Keratinocyte (primary cell): ENCODE measurements around the gene ZNF467. TPM values are rescaled to one million over a fixed set of nuclear protein-coding genes. Genes with fewer than 3 reads are reported as not detected.

Experiments
- DNase-seq: peaks from one replicate; pipeline ENCODE4 v3.0.0-alpha.2; 2011; ENCODE audit warnings: low read depth, missing footprints, low spot score
- FAIRE-seq: peaks from 2 replicates; lab custom pipeline; 2011; peaks lifted over from hg19 to GRCh38; lab: Jason Lieb, UNC
- H2AFZ ChIP-seq: 2 replicates; pipeline ENCODE4 v1.6.0; 2012; ENCODE audit warnings: low read length, control low read depth, inconsistent platforms; ENCODE audit not compliant: control insufficient read depth
- H3K27ac ChIP-seq: 2 replicates; pipeline ENCODE4 v1.5.1; 2011; ENCODE audit warnings: low read length; ENCODE audit not compliant: control insufficient read depth, insufficient read depth
- H3K27me3 ChIP-seq: 3 replicates; pipeline ENCODE4 v1.6.0; 2011; ENCODE audit warnings: low read length; ENCODE audit not compliant: control insufficient read depth, insufficient read depth; ENCODE audit errors: extremely low read depth
- H3K36me3 ChIP-seq, 2 experiments: 2 replicates in 1 of 2; 3 replicates in 1 of 2; pipeline ENCODE4 v1.5.1; 2011; ENCODE audit warnings: low read length in 2 of 2, mild to moderate bottlenecking in 1 of 2; ENCODE audit not compliant: control insufficient read depth in 2 of 2, insufficient read depth in 2 of 2; ENCODE audit errors: extremely low read depth in 1 of 2
- H3K4me1 ChIP-seq: 3 replicates; pipeline ENCODE4 v1.5.1; 2011; ENCODE audit warnings: low read length; ENCODE audit not compliant: control insufficient read depth, insufficient read depth; ENCODE audit errors: extremely low read depth
- H3K4me2 ChIP-seq: 3 replicates; pipeline ENCODE4 v1.6.0; 2011; ENCODE audit warnings: low read depth, low read length; ENCODE audit not compliant: control insufficient read depth, insufficient read depth; ENCODE audit errors: extremely low read depth
- H3K4me3 ChIP-seq, 3 experiments: fragments of 200-600 bp in 1 of 3; sonication (generic) in 1 of 3; 2 replicates in 2 of 3; 3 replicates in 1 of 3; pipeline ENCODE4 v1.5.1; 2011 to 2016; ENCODE audit warnings: low read length in 3 of 3, mild to moderate bottlenecking in 3 of 3, control low read depth in 2 of 3, inconsistent platforms in 1 of 3, low read depth in 1 of 3, mixed read lengths in 1 of 3, mixed run types in 1 of 3, moderate library complexity in 1 of 3; ENCODE audit not compliant: control insufficient read depth in 2 of 3, insufficient read depth in 2 of 3; ENCODE audit errors: extremely low read depth in 1 of 3
- H3K79me2 ChIP-seq: 2 replicates; pipeline ENCODE4 v1.6.0; 2012; ENCODE audit warnings: low read length; ENCODE audit not compliant: control insufficient read depth, insufficient read depth
- H3K9ac ChIP-seq: 3 replicates; pipeline ENCODE4 v1.6.0; 2011; ENCODE audit warnings: low read length; ENCODE audit not compliant: control insufficient read depth, insufficient read depth; ENCODE audit errors: extremely low read depth
- H3K9me1 ChIP-seq: 3 replicates; pipeline ENCODE4 v1.6.0; 2011; ENCODE audit warnings: low read length; ENCODE audit not compliant: control insufficient read depth, insufficient read depth; ENCODE audit errors: extremely low read depth
- H3K9me3 ChIP-seq: 2 replicates; pipeline ENCODE4 v1.5.1; 2012; ENCODE audit warnings: low read depth, low read length; ENCODE audit not compliant: control insufficient read depth
- H4K20me1 ChIP-seq: 3 replicates; pipeline ENCODE4 v1.6.0; 2011; ENCODE audit warnings: low read length; ENCODE audit not compliant: control insufficient read depth, insufficient read depth; ENCODE audit errors: extremely low read depth
- EZH2 ChIP-seq: IDR thresholded peaks from one replicate; pipeline ENCODE4 v1.6.1; 2012; ENCODE audit warnings: inconsistent platforms, mild to moderate bottlenecking, low read length, moderate library complexity
- dilution Hi-C: fragments of 300-500 bp; cut with MboI; formaldehyde crosslinking; loops from one replicate; pipeline ENCODE4 v1.7.0; 2020; ENCODE audit warnings: low sequenced_read_pairs; ENCODE audit not compliant: extremely low pct_ligation_motif_present
- polyA plus RNA-seq, 5 experiments: library from polyadenylated mRNA; depleted of rRNA in 3 of 5; stranded (reverse) in 3 of 5; stranded (forward) in 1 of 5; unstranded in 1 of 5; fragments of >200 nt; gene quantifications; 1 replicate in 1 of 5; 2 replicates in 3 of 5; 3 replicates in 1 of 5; pipeline versions ENCODE4 v1.2.1 to v1.2.3, GENCODE V29; 2011 to 2012; ENCODE audit warnings: missing spikeins in 2 of 5, low read depth in 1 of 5, low replicate concordance in 1 of 5
- TF ChIP-seq, protein P1 (sequence below), 3 experiments: IDR thresholded peaks in 1 of 3; conservative IDR thresholded peaks in 1 of 3; optimal IDR thresholded peaks in 1 of 3; 2 replicates in 2 of 3; 3 replicates in 1 of 3; pipeline versions ENCODE3 to v1.5.1; 2011; ENCODE audit warnings: low read length in 3 of 3, mild to moderate bottlenecking in 3 of 3, moderate library complexity in 2 of 3, control low read depth in 1 of 3, inconsistent platforms in 1 of 3; ENCODE audit not compliant: insufficient read depth in 2 of 3; ENCODE audit errors: extremely low read depth in 1 of 3

ZNF467 gene
- polyA plus RNA-seq, 1 donor (not counting 4 experiments of a cell fraction or from before 2014, with no cell fraction given) = 0.31 TPM

- no peaks in the 10 kb centered on the region for H4K20me1 ChIP-seq
- TF ChIP-seq EZH2 = no peak
- TF ChIP-seq, protein P1, sequence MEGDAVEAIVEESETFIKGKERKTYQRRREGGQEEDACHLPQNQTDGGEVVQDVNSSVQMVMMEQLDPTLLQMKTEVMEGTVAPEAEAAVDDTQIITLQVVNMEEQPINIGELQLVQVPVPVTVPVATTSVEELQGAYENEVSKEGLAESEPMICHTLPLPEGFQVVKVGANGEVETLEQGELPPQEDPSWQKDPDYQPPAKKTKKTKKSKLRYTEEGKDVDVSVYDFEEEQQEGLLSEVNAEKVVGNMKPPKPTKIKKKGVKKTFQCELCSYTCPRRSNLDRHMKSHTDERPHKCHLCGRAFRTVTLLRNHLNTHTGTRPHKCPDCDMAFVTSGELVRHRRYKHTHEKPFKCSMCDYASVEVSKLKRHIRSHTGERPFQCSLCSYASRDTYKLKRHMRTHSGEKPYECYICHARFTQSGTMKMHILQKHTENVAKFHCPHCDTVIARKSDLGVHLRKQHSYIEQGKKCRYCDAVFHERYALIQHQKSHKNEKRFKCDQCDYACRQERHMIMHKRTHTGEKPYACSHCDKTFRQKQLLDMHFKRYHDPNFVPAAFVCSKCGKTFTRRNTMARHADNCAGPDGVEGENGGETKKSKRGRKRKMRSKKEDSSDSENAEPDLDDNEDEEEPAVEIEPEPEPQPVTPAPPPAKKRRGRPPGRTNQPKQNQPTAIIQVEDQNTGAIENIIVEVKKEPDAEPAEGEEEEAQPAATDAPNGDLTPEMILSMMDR (optimal IDR thresholded peaks at IDR 0.05 in 1 of 3, IDR thresholded peaks at IDR 0.05 in 1 of 3, conservative IDR thresholded peaks at IDR 0.05 in 1 of 3; ENCODE audit: extremely low read depth in 1 of 3, insufficient read depth in 2 of 3, low read length in 3 of 3) = no peak
- no peaks in the 10 kb centered on the region for H3K9me1 ChIP-seq
- dilution Hi-C loops = no loop called here
- no peaks in the 10 kb centered on the region for H3K79me2 ChIP-seq
- no peak for FAIRE-seq
- H3K4me1 ChIP-seq = peaks cover 2% of the 10 kb centered on the region
- no peak overlapping the region for H3K4me2 ChIP-seq
- no peak overlapping the region for H3K4me3 ChIP-seq
- no peaks in the 10 kb centered on the region for H3K9me3 ChIP-seq
- DNase-seq = no peak
- H3K27ac ChIP-seq = no peak overlapping the region
- no peaks in the 10 kb centered on the region for H3K36me3 ChIP-seq
- peaks cover 13% of the 10 kb centered on the region for H3K27me3 ChIP-seq
- no peak overlapping the region for H3K9ac ChIP-seq
- H2AFZ ChIP-seq = no peak overlapping the region
These were observed 23.0 kb upstream of the ZNF467 start for GRCh38 chr7:149796287-149796860.

GRCh38 chr7:149795126-149795525 lies 21.7 kb upstream of the ZNF467 start:
- no peak overlapping the region for H3K4me2 ChIP-seq
- no peak for FAIRE-seq

More at GRCh38 chr7:149795126-149795525, 21.7 kb upstream of the ZNF467 start:
- no peak overlapping the region for H2AFZ ChIP-seq
- peaks cover 2% of the 10 kb centered on the region for H3K4me1 ChIP-seq
- no peak overlapping the region for H3K9ac ChIP-seq
- no peaks in the 10 kb centered on the region for H3K36me3 ChIP-seq
- no peaks in the 10 kb centered on the region for H4K20me1 ChIP-seq
- no peaks in the 10 kb centered on the region for H3K79me2 ChIP-seq
- dilution Hi-C loops = no loop called here
- H3K27ac ChIP-seq = no peak overlapping the region
- TF ChIP-seq, protein P1 (optimal IDR thresholded peaks at IDR 0.05 in 1 of 3, IDR thresholded peaks at IDR 0.05 in 1 of 3, conservative IDR thresholded peaks at IDR 0.05 in 1 of 3; ENCODE audit: extremely low read depth in 1 of 3, insufficient read depth in 2 of 3, low read length in 3 of 3) = no peak
- TF ChIP-seq EZH2 = no peak
- DNase-seq = no peak
- peaks cover 26% of the 10 kb centered on the region for H3K27me3 ChIP-seq
- H3K9me3 ChIP-seq = no peaks in the 10 kb centered on the region
- no peaks in the 10 kb centered on the region for H3K9me1 ChIP-seq
- H3K4me3 ChIP-seq = no peak overlapping the region
